ENCODE data around the gene SCCPDH.
"Not testable (repeated sequence)": the region's sequence is repeated elsewhere in the genome, so short reads cannot be mapped to it uniquely, and the experiment has no call there.

The SCCPDH gene

GRCh38 chr1:246734866-246735265, 10.7 kb downstream of the SCCPDH start:
- H3K4me3 ChIP-seq (ENCODE audit: low read length), result no peak overlapping the region
- no peak for DNase-seq (ENCODE audit: low read depth)
- TF ChIP-seq, protein P1, sequence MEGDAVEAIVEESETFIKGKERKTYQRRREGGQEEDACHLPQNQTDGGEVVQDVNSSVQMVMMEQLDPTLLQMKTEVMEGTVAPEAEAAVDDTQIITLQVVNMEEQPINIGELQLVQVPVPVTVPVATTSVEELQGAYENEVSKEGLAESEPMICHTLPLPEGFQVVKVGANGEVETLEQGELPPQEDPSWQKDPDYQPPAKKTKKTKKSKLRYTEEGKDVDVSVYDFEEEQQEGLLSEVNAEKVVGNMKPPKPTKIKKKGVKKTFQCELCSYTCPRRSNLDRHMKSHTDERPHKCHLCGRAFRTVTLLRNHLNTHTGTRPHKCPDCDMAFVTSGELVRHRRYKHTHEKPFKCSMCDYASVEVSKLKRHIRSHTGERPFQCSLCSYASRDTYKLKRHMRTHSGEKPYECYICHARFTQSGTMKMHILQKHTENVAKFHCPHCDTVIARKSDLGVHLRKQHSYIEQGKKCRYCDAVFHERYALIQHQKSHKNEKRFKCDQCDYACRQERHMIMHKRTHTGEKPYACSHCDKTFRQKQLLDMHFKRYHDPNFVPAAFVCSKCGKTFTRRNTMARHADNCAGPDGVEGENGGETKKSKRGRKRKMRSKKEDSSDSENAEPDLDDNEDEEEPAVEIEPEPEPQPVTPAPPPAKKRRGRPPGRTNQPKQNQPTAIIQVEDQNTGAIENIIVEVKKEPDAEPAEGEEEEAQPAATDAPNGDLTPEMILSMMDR (IDR thresholded peaks at IDR 0.05; ENCODE audit: insufficient read depth, low read depth, low read length, missing control alignments), result no peak

- DNase-seq (ENCODE audit: low read depth), result no peak
- TF ChIP-seq, protein P1 (IDR thresholded peaks at IDR 0.05; ENCODE audit: insufficient read depth, low read depth, low read length, missing control alignments), result no peak
- no peak overlapping the region for H3K4me3 ChIP-seq (ENCODE audit: low read length)
These were observed 11.5 kb downstream of the SCCPDH start for GRCh38 chr1:246735735-246736134.

- no peak overlapping the region for H3K4me3 ChIP-seq (ENCODE audit: low read length)
- TF ChIP-seq, protein P1 (IDR thresholded peaks at IDR 0.05; ENCODE audit: insufficient read depth, low read depth, low read length, missing control alignments), result no peak
- DNase-seq (ENCODE audit: low read depth), result no peak
These were observed 18.2 kb downstream of the SCCPDH start for GRCh38 chr1:246742396-246742795.

DNA sequence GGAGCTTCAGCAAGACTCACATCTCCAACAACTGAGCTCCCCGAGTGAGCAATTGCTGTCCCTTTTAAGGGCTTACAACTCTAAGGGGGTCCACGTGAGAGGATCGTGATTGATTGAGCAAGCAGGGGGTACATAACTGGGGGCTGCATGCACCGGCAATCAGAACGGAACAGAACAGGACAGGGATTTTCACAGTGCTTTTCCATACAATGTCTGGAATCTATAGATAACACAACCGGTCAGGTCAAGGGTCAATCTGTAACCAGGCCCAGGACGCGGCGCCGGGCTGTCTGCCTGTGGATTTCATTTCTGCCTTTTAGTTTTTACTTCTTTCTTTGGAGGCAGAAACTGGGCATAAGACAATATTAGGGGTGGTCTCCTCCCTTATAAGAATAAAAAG, 21.9 kb downstream of the SCCPDH start:
- H3K4me3 ChIP-seq (ENCODE audit: low read length); DNase-seq (ENCODE audit: low read depth): not testable (repeated sequence)

DNA sequence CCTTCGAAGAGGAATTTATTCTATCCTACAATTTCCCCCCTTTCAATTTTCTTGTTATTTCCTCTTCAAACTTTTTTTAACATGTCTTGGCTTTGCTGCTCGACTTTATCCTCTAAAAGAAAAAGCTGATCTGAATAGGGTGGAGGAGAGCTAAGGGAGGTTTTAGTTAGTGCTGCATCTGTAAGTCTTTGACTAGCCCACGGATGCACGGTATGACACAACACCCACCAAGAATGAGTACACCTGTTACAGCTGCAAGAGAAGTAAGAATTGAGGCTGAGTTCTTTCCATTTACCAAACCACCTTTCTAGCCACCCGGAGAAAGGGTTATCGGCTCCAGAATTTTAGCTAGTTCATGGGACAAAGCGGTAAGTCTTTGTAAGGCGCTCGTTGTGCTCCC, 23.8 kb downstream of the SCCPDH start:
- no peak overlapping the region for H3K4me3 ChIP-seq (ENCODE audit: low read length)
- no peak for DNase-seq (ENCODE audit: low read depth)
- TF ChIP-seq, protein P1 (IDR thresholded peaks at IDR 0.05; ENCODE audit: insufficient read depth, low read depth, low read length, missing control alignments), result no peak

DNA sequence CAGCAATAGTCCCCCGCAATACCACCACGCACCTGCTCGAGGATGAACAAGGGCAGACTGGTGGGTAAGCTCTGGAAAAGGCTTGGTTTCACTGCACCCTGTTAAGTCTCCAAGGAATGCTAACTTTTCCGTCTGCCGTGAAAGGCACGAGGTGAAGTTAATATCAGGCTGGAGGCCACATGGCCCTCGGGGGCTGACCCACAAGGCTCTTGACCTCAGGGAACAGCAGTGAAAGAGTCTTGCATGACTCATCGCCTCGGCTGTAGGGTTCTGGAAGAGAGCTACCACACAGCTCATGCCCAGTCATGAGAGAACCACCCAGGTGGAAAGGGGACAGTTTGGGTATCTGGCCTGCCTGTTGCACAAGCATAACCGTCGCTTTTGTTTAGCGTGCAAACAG, 24.7 kb downstream of the SCCPDH start:
- no peak overlapping the region for H3K4me3 ChIP-seq (ENCODE audit: low read length)
- TF ChIP-seq, protein P1 (IDR thresholded peaks at IDR 0.05; ENCODE audit: insufficient read depth, low read depth, low read length, missing control alignments), result no peak
- DNase-seq (ENCODE audit: low read depth), result peak; percentile 24

DNA sequence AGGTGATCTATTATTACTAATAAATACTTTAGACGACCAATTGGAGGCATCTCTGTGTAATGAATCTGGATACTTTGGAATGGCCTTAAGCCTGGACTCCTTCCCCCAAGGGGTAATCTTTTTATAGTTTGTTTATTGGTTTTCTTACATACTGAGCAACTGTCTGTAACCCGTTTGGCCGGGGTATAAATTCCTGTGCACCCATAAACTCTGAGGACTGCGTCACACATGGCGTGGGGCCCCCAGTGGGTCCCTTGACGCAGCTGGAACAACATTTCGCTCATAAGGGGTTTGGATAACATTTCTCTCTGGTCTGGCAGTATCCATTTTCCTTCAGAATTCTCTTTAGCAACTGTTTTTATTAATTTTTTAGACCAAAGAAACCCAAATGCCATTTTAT, 26.5 kb downstream of the SCCPDH start:
- TF ChIP-seq, protein P1 (IDR thresholded peaks at IDR 0.05; ENCODE audit: insufficient read depth, low read depth, low read length, missing control alignments), result no peak
- no peak for DNase-seq (ENCODE audit: low read depth)
- no peak overlapping the region for H3K4me3 ChIP-seq (ENCODE audit: low read length)

All from epithelial cell of esophagus (primary cell).